ENCODE measurements around the gene NDUFB4. TPM values are rescaled to one million over a fixed set of nuclear protein-coding genes. Genes with fewer than 3 reads are reported as not detected.
"Not testable (repeated sequence)": the region's sequence is repeated elsewhere in the genome, so short reads cannot be mapped to it uniquely, and the experiment has no call there.

Gene NDUFB4
- total RNA-seq, 1 donor from 2014 or later: 570 TPM

DNA sequence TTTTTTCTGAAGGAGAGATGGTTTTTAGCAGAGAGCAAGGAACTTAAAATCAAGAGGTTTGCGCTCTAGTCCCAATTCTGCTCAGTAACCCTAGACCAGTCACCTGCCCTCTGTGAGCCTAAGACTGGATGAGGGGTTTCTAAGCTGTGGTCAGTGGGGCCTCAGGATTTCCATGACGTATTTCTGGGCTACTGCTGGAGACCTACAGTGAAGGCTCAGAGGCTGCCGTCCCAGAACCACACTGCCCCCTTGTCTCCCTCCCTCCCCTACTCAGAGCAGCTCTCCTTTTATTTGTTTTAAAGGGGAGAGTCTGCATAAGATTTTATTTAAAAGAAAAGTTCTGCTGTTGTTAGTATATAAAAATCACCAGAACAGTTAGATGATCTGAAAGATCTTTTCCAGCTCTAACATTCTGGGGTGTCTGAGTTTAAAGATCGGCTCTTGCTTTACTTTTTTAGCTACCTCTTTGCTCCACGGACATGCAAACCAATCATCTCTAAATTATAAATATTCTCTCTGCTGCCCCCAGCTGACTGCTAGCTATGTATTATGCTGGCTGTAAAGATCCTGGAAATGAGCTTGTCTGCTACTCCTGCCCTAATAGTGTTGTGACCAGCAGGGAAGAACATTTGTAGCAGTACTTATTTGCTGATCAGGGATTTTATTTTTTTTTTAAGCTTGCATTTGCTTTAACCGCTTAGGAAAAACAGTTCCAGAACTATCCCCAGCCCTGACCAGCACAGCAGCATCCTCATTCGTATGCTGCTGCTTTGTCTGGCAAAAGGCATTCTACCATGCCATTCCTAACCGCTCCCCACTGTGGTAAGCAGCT lies 28.6 kb upstream of the NDUFB4 start:
- intact Hi-C loops (cut with DNase I): no loop called here
- DNase-seq (no peak), ATAC-seq (ENCODE audit: poor library complexity) (peak; percentile 90)

- no peak for DNase-seq
- intact Hi-C loops (cut with DNase I): no loop called here
- no peak for ATAC-seq (ENCODE audit: poor library complexity)
These were observed 28.0 kb upstream of the NDUFB4 start for GRCh38 chr3:120568202-120568531.

- intact Hi-C loops (cut with DNase I): no loop called here
- ATAC-seq (ENCODE audit: poor library complexity) (no peak), DNase-seq (no peak)
These were observed 27.5 kb upstream of the NDUFB4 start for GRCh38 chr3:120568598-120568997.

GRCh38 chr3:120569222-120570057 lies 26.7 kb upstream of the NDUFB4 start:
- peak; percentile 37 for ATAC-seq (ENCODE audit: poor library complexity)
- no peak for DNase-seq
- intact Hi-C loops (cut with DNase I): no loop called here

DNA sequence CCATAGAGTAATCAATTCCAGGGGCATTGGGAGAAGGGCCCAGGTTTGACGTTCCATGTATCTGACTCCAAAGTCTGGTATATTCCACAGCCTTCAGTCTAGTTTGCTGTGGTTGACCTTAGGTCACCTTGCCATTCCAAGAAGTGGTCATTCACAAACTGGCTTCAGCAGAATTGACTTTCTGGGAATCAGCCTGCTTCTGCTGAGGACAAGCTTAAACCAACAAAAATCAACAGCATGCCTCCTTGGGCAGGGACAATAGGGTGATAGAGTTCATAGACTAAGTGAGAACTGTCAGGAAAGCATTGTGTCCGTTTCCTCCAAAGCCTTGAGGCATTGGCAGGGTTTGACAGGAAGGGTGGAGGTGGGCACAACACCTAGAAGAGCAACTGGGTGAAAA lies 24.1 kb upstream of the NDUFB4 start:
- intact Hi-C loops (cut with DNase I): no loop called here
- DNase-seq (no peak), ATAC-seq (ENCODE audit: poor library complexity) (no peak)

- DNase-seq (no peak), ATAC-seq (ENCODE audit: poor library complexity) (no peak)
- intact Hi-C loops (cut with DNase I): no loop called here
These were observed 8.7 kb upstream of the NDUFB4 start for GRCh38 chr3:120587332-120587975.

- ATAC-seq (ENCODE audit: poor library complexity): no peak
- DNase-seq: no peak
- intact Hi-C loops (cut with DNase I): no loop called here
These were observed 384 bp upstream of the NDUFB4 start for GRCh38 chr3:120595788-120596115.

DNA sequence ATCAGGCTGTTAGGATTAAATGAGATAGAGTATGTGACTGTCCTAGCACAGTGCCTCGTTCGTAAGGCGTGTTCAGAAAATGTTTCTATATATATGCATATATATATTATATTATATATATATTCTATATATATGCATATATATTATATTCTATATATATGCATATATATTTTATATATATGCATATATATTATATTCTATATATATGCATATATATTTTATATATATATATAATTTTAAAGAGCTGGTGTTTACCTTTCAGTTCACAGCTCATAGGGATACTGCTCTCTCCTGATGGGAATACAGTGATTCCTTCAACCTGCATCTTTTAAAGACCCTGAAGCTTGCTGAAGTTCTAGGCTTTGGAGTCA lies 702 bp downstream of the NDUFB4 start:
- ATAC-seq (ENCODE audit: poor library complexity) (no peak), DNase-seq (no peak)
- intact Hi-C loops (cut with DNase I): no loop called here

DNA sequence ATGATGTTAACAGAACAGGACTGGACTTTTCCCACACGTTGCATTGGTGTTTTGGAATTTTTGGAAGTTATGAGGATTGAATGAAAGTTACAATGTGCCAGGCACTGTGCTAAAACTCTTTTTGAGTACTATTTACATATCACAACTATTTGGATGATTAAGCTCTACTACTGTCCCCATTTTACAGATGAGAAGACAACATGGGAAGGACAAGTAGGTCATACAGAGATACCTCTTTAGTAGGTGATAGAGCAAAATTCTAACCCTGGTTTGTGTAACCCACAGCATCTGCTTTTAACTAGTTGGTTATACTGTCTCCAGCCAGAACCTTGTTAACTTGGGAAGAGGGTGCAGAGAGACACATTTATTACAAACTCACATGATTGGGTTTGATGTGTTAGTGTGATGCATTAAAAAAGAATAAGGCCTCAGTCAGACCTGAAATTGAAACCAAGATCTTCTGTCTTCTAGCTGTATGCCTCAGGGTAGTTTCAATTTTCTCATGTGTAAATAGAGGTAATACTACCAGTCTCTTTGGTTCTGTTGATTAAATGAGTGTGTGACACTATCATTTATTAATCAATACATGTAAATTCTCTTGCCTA lies 1.4 kb downstream of the NDUFB4 start:
- ATAC-seq (ENCODE audit: poor library complexity) (no peak), DNase-seq (no peak)
- intact Hi-C loops (cut with DNase I): no loop called here

- DNase-seq: no peak
- intact Hi-C loops (cut with DNase I): no loop called here
- ATAC-seq (ENCODE audit: poor library complexity): no peak
These were observed 3.1 kb downstream of the NDUFB4 start for GRCh38 chr3:120599211-120599610.

DNA sequence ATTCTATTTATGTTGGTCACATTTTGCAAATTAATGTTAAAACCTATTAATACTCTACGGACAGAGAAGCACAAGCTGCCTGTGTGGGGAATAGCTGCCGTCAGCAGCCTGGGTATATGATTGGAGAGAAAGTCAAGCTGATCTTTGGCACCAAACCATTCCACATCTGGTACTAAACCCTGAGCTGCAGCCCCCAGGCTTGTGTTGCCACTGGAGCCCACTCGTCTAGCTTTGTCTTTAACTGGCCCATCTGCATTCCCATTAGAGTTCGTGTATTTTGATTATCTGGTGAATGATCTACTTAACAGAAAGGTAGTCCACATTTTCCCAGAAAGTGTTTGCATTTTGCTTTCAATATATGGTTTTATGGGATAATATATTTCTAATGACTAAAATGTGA lies 5.4 kb downstream of the NDUFB4 start:
- intact Hi-C loops (cut with DNase I): no loop called here
- DNase-seq: no peak

GRCh38 chr3:120602682-120603081 lies 6.5 kb downstream of the NDUFB4 start:
- ATAC-seq (ENCODE audit: poor library complexity): no peak
- no peak for DNase-seq
- intact Hi-C loops (cut with DNase I): no loop called here

More for the DNA sequence above, 5.4 kb downstream of the NDUFB4 start:
- no peak for ATAC-seq (ENCODE audit: poor library complexity)

GRCh38 chr3:120604382-120604781 lies 8.2 kb downstream of the NDUFB4 start:
- intact Hi-C loops (cut with DNase I): no loop called here
- ATAC-seq (ENCODE audit: poor library complexity): no peak
- DNase-seq: no peak

- DNase-seq: no peak
- intact Hi-C loops (cut with DNase I): no loop called here
- ATAC-seq (ENCODE audit: poor library complexity): peak; percentile 54
These were observed 8.6 kb downstream of the NDUFB4 start for GRCh38 chr3:120604784-120605183.

- no peak for DNase-seq
- intact Hi-C loops (cut with DNase I): no loop called here
- ATAC-seq (ENCODE audit: poor library complexity): no peak
These were observed 12.4 kb downstream of the NDUFB4 start for GRCh38 chr3:120608506-120608905.

DNA sequence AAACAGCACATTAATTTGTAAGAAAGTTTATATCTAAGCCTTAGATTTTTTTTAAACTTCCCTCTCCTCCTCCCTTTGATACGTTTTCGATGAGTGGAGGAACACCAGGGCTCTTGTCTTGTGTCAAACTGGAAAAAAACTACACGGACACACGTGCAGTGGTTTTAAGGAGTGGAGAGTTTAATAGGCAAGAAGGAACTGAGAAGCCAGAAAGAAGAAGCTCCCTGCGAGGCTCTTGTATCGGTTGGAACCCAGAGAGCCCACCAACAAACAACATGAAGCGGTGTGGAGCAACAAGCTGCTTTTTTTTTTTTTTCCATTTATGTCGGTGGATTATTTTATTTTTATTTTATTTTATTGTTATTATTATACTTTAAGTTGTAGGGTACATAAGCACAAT lies 18.6 kb downstream of the NDUFB4 start:
- DNase-seq (no peak), ATAC-seq (ENCODE audit: poor library complexity) (no peak)
- intact Hi-C loops (cut with DNase I): no loop called here

- DNase-seq: peak; percentile 57
- intact Hi-C loops (cut with DNase I): no loop called here
- ATAC-seq (ENCODE audit: poor library complexity): peak; percentile 70
These were observed 19.9 kb downstream of the NDUFB4 start for GRCh38 chr3:120615847-120616609.

- intact Hi-C loops (cut with DNase I); DNase-seq; ATAC-seq (ENCODE audit: poor library complexity): not testable (repeated sequence)
These were observed 20.6 kb downstream of the NDUFB4 start for GRCh38 chr3:120616745-120617144.

DNA sequence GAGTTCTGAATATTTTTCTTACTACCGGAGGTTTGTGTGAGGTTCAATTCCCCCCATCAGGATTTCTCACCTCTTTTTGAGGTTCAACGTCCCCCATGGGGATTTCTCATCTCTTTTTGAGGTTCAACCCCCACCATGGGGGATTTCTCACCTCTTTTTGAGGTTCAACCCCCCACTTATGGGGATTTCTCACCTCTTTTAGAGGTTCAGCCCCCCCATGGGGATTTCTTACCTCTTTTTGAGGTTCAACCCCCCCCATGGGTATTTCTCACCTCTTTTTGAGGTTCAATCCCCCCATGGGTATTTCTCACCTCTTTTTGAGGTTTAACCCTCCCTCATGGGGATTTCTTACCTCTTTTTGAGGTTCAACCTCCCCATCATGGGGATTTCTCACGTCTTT lies 26.3 kb downstream of the NDUFB4 start:
- ATAC-seq (ENCODE audit: poor library complexity) (no peak), DNase-seq (no peak)
- intact Hi-C loops (cut with DNase I): no loop called here

Data from Right ventricle myocardium superior (tissue), 1 donor.